ENCODE data around the gene UBQLN1.
A peak's percentile ranks its signal among the peaks of the same experiment; 100 is the strongest.
"Not testable (repeated sequence)": the region's sequence is repeated elsewhere in the genome, so short reads cannot be mapped to it uniquely, and the experiment has no call there.

The UBQLN1 gene

GRCh38 chr9:83630938-83631457 lies 76.8 kb downstream of the UBQLN1 start:
- no peak for DNase-seq

GRCh38 chr9:83629433-83630104 lies 78.2 kb downstream of the UBQLN1 start:
- no peak for DNase-seq

- DNase-seq, result no peak
Observed at GRCh38 chr9:83628540-83628939, 79.2 kb downstream of the UBQLN1 start.

GRCh38 chr9:83625178-83625577 lies 82.6 kb downstream of the UBQLN1 start:
- no peak for DNase-seq

- DNase-seq, result no peak
Observed at GRCh38 chr9:83623679-83624076, 84.1 kb downstream of the UBQLN1 start.

GRCh38 chr9:83622939-83623678 lies 84.6 kb downstream of the UBQLN1 start, which contains the start of gene IDNK:
TSS of gene IDNK (plus strand) at chr9:83623143. CDS start at chr9:83623172, 29 bp downstream.
- DNase-seq, result peak; percentile 44

GRCh38 chr9:83622433-83622938 lies 85.3 kb downstream of the UBQLN1 start:
- DNase-seq, result no peak

- DNase-seq, result peak; percentile 31
Observed at GRCh38 chr9:83620841-83621636, 86.7 kb downstream of the UBQLN1 start.

GRCh38 chr9:83617299-83617698 lies 90.5 kb downstream of the UBQLN1 start:
- DNase-seq, result no peak

GRCh38 chr9:83613298-83613697 lies 94.5 kb downstream of the UBQLN1 start:
- DNase-seq, result not testable (repeated sequence)
